Stimulated activated CD4-positive, alpha-beta T cell treated with anti-CD3 and anti-CD28 coated beads, TNF-alpha, amount 100 ng/mL, for 4 hours (primary cell): ENCODE data around the gene WNT7A.

Source experiments
- DNase-seq, 3 experiments: peaks; one replicate each; pipeline ENCODE4 v3.0.0-alpha.2; 2020; ENCODE audit warnings: low read depth in 3 of 3

Gene WNT7A

DNA sequence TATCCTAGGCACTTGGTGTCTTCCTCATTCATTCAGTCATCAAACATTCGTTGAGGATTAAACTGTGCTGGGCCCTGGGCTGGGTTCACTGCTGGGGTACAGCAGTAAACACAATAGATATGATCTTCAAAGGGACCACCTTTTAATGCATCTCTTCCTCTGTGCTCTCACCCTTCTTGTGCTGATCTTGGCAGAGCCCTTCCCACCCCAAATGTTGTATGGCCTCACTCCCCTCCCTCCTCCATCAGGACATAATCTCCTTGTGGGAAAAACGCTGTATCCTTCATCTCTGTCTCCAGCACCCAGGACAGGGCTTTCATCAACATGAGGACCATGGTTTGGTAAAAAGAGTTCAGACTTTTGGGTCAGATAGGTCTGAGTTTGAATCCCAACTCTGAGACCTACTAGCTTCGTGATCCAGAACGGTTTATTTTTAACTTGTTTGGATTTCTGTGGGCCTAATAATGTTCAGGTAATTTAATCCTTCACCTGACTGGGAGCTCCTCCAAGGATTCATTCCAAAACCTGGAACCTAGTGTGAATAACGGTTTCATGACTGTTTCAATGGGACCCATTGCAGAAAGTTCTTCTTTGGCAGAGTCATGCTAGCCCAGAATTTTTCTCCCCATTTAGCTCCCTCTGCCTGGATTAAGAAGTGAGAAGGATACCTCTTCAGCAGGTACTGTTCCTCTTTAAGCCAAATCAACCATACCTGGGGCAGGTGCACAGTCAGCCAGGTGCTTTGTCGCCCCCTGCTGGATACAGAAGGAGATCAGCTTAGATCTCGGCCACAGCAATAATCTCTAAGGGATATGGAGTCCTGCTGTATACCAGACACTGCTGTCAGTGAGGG lies 5.2 kb upstream of the WNT7A start:
- peak in 2 of 3 experiments; percentile 43 to 57 for DNase-seq

DNA sequence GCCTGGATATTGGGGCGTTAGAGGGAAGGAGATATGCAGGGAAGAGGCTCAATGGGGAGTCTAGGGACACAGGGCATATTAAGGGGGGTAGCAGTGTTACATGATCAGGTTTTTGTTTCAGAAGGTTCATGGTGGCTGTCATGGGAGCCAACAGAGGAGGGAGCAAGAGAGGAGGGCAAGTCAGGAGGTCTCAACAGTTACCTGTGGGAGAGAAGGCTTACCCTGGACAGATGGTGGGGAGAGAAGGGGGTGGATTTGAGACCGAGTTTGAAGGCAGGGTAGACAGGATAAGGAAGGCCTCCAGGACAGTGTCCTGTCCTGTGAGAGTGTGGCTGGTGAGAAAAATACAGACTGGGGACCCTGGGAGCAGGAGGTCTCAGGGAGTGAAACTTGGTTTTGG lies 3.8 kb upstream of the WNT7A start:
- DNase-seq, result no peak

DNA sequence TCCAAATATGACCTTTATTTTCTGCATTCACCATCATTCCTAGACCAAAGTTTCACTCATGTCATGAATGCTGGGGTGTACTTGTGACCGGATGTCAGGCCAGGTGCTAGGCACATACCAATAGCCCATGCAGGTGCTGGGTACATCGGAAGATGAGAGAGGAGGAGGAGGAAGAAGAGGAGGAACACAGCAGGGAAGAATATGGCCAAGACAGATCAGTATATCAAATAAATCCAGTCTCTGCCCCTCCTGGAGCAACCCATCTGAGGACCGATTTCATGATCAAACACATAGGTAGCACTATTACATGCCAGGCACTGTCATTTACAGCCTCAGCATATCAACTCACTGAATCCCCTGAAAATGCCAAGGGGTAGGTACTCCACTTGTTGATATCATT lies 3.0 kb upstream of the WNT7A start:
- no peak for DNase-seq

- no peak for DNase-seq
Observed at GRCh38 chr3:13881536-13882410, 1.9 kb upstream of the WNT7A start.

- no peak for DNase-seq
Observed at GRCh38 chr3:13880811-13881156, 913 bp upstream of the WNT7A start.

DNA sequence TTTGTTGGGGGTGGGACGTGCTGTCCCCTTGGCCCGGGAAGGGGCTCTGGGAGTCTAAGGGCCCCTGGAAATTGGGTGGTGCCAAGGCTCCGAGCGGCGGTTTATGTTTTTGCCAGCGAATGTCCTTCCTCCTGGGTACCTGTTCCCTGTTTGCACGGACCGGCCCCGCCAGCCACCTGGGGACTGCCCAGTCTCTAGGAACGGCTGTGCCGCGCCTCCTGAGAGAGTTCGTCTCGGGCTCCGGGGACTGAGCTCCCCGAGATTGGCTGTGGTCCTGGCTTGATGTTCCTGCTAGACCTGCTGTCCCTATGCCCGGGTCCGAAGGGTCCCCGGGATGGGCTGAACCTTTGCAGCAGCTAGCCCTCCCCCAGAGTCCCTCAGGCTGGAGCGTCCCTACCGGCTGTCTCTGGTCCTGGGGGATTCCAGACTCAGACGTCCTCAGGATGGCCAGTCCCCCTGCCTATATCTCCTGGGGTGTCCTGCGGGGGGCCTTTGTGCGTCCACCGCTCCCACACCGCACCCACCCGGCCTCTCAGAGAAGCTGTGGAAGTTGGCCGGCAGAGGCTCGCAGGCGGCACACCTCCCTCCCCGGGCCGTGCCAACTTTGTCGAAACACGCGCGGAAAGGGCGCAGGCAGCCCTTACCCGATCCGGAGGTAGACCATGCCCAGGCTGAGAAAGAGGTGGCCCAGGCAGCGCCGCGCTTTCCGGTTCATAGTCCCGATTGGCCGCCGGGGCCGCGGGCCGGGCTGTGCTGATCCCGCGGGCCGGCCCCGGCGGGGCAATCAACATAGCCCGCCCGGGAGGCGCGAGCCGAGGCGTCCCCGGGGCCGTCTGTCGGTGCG lies 547 bp downstream of the WNT7A start:
- no peak for DNase-seq

DNA sequence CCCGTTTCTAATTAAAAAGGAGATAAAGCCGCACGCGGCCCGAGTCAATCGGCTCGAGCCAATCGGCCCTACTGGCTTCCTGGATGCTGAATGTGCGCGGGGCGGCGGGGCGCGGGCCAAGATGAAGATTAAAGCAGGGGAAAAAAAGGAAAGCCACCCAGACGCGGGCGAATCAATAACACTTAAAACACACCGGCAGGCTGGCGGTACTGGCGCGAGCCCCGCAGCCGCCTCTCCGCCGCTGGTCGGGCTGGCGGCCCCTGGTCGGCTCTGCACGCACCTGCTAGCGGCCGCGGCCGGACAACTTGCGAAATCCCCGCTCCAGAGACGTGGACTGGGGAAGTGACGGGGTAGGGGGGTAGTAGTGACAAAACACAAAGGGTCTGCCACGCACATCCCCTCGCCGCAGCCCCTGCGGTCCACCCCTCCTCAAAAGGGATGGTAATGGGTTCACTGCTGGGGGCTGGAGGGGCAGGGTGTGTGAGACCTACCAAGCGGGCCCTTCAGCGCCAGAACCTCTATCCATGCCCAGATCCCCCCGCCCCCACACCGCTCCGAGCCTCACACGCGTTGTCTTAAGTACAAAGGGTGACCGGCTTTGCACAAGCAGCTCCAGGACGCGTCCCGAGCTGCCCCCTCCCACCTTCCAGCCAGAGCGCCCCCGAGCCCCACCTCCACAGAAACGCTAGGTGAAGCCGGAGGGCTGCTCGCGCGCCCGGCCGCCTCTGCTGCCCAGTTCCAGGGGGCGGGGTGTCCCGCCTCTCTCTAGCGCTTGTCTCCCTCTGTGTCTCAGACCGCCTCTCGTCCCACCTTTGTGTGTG lies 1.4 kb downstream of the WNT7A start:
- DNase-seq, result peak in 1 of 3 experiments; percentile 7

DNA sequence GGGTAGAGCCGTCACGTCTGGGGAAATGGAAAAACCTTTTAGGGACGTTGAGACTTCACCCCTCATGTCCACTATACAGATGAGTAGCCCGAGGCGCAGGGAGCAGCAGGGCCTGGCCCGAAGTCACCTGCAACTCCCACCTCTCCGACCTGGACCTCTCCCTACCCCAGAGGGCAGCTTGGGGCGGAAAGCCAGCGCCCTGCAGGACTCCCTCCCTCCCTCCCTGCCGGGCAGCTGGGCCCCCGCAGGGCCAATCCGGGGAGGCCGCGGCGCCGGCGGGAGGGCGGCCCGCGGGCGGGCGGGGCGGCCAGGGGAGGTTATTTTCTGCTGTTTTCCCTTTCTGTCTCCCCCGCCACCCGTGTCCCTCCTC lies 2.0 kb downstream of the WNT7A start:
- DNase-seq, result no peak

DNA sequence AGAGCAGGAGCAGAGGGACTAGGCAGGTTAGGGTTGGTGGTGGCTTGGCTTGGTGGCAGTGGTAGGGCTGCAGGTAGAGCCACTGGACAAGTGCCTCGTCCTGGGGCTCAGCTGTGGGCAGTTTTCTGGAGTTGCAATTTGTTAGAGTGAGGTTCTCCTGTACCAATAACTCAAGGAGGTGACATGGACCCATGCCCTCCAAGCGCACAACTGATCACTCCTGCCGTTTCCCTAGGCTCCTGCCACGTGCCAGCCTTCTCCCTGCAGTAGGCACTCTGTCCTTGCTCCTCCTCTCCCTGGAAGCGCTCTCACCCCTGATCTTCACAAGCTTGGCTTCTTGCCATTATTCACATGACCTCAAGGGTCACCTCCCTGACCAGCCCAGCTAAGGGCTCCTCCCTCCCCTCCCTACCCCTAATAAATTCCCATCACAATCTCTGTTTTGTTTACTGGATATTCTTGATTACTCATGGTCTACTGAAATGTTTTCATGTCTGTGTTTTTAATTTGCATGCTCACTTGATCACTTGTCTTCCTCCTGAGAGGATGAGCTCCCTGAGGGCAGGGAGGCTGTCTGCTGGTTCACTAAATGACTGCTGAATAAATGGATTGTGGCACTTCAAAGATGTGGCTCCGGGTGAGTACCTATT lies 3.3 kb downstream of the WNT7A start:
- DNase-seq, result no peak

GRCh38 chr3:13874891-13875290 lies 5.0 kb downstream of the WNT7A start:
- DNase-seq, result no peak

DNA sequence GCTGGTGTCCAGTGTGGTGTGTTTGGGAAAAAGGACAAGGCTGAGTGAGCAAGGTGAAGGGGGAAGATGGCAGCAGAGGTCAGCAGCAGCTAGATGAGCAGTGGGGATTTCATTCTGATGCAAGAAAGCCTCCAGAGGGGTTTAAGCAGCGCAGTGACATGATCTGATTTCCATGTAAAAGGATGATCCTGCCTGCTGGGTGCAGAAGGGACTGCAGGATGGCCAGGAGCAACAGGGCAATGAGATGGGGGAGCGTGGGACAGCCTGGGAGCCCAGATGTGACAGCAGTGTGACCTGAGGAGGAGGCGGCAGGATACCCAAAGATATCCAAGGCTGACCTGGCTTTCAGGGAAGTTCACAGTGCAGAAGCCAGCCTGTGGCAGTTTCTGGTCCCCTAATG lies 6.1 kb downstream of the WNT7A start:
- no peak for DNase-seq

- no peak for DNase-seq
Observed at GRCh38 chr3:13872451-13872850, 7.4 kb downstream of the WNT7A start.

GRCh38 chr3:13871791-13872190 lies 8.1 kb downstream of the WNT7A start:
- no peak for DNase-seq

GRCh38 chr3:13870902-13871301 lies 9.0 kb downstream of the WNT7A start:
- DNase-seq, result no peak

DNA sequence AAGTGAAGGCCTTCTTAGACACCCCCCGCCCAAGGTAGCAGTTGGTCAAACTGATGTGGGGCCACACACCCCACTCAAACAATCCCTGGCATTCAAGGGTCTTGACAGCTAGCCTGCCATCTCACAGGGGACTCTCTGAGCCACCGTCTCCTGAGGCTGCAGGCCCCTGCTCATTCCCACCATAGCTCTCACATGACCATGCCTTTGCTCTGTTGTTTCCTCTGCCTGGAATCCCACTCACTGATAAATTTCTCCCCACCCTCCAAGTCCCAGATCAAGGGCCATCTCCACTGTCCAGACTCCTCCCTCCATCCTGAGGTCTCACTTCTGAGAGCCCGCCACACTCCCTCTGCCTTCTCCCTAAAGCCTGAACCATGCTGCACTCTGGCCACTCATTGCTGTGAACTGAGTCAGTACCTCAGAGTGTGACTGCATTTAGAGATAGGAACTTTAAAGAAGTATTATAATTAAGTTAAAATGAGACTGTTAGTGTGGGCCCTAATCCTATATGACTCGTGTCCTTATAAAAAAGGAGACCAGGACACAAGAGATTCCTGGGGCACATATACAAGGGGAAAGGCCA lies 10.0 kb downstream of the WNT7A start:
- no peak for DNase-seq

DNA sequence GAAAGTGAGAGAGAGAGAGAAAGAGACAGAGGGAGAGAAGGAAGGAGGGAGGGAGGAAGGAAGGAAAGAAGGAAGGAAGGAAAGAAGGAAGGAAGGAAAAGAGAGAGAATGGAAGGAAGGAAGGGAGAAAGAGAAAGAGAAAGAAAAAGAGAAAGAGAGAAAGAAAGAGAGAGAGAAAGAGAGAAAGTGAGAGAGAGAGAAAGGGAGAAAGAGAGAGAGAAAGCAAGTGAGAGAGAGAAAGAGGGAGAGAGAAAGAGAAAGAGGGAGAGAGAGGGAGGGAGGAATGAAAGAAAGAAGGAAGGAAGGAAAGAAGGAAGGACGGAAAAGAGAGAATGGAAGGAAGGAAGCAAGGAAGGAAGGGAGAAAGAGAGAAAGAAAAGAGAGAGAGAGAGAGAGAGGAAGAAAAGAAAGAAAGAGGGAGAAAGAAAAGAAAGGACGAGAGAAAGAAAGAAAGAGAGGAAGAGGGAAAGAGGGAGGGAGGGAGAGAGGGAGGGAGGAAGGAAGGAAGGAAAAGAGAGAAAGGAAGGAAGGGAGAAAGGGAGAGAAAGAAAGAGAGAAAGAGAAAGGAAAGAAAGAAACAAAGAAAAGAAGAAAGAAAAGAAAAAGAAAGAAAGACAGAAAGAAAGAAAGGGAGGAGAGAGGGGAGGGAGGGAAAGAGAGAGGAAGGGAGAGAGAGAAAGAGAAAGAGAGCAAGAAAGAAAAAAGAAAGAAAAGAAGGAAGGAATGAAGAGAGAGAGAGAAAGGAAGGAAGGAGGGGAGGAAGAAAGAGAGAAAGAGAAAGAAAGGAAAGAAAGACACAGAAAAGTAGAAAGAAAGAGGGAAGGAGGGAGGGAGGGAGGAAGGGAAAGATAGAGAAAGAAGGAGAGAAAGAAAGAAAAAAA lies 10.8 kb downstream of the WNT7A start:
- DNase-seq, result no peak

- no peak for DNase-seq
Observed at GRCh38 chr3:13867732-13868131, 12.1 kb downstream of the WNT7A start.

GRCh38 chr3:13866041-13866965 lies 13.6 kb downstream of the WNT7A start:
- DNase-seq, result peak in 2 of 3 experiments; percentile 17 to 36
